HG02870 (cell line): ENCODE results near the gene ARHGAP33.

Experiments used
- ATAC-seq: cut with Tn5 transposase; IDR thresholded peaks from one replicate; pipeline ENCODE4 v1.9.1; 2021; ENCODE audit warnings: mild to moderate bottlenecking, moderate library complexity; ENCODE audit not compliant: unreplicated experiment

ARHGAP33 gene

DNA sequence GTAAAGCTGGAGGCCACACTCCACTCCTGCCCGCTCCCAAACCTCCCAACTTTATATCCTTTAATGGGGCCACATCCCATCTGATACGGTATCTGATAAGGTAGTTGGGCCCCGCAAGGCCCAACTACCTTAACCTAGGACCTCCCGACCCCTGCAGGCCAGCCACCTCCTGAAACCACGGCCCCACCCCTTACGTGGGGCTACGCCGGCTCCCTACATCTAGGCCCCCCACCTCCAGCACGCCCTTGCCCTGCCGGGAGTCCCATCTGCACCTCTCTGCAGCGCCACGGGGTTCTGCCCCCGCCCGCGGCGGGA lies 35.3 kb upstream of the ARHGAP33 start:
- peak; percentile 12 for ATAC-seq

- peak; percentile 50 for ATAC-seq
These were observed 34.8 kb upstream of the ARHGAP33 start for GRCh38 chr19:35740423-35741202.

- ATAC-seq, result no peak
These were observed 34.2 kb upstream of the ARHGAP33 start for GRCh38 chr19:35741203-35741515.

- no peak for ATAC-seq
These were observed 33.1 kb upstream of the ARHGAP33 start, which contains the start of gene IGFLR1 for GRCh38 chr19:35742121-35742724. Gene IGFLR1 (minus strand): TSS chr19:35742452. CDS start chr19:35741180, 1,272 bp downstream.

- no peak for ATAC-seq
These were observed 31.5 kb upstream of the ARHGAP33 start for GRCh38 chr19:35743640-35744429.

DNA sequence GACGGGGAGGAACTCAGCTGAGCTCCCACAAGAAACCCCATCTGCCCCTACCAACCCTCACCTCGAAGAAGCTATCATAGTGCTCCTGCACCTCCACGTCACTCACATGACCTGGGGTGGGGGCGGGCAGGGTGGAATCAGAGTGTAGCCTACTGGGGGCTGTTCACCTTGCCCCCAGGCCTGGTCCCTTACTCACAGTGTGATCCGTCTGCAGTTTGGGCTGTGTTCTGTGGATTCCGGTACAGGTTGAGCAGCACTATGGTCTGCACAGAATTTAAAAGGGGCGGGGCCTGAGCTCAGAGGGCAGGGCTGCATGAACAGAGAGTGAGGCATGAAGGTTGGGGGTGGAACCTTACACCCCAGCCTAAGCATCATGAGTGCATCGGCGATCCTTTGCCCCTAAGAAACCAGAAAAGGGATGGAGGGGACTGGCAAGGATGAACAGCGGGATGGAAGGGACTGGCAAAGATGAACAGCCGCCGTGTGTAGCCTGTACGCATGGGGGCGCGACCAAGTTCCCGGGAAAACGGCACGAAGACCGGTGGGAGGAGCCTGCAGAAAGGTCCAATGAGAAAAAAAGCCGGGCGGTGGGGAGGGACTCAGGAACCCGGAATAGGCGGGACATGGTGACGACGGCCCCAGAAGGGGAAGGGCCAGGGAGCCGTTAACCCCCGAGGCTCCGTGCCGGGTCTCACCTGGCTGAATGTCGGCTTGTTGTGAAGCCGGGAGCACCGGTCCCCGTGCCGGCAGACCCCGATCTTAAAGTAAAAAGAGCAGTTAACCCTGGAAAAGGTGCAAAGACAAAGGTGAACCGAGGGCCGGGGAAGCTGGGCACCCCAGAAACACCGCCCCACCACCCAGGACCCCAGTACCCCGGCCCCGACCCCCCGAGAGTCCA lies 30.7 kb upstream of the ARHGAP33 start:
- peak; percentile 42 for ATAC-seq

- ATAC-seq, result peak; percentile 46
These were observed 29.9 kb upstream of the ARHGAP33 start, which contains the start of the genes PSENEN and U2AF1L4 for GRCh38 chr19:35745328-35746086. Gene PSENEN (plus strand): TSS chr19:35745651. CDS start chr19:35745931, 280 bp downstream. Gene U2AF1L4 (minus strand): TSS chr19:35745418. CDS start chr19:35745391, 27 bp downstream.

DNA sequence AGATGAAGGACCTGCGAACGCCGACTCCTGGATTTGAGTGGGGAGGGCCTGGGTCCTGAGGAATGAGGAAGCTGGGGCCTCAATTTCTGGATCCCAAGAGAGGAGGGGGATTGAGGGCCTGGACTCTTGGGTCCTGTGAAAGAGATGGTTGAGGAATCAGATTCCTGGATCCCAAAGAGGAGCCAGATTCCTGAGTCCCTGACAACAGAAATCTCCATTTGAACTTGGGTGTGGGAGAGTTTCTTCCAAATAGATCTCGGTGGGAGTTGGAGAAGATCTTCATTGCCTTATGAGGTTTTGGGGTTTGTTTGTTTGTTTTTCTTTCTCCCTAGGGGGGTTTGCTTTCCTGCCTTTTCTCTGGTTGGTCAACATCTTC lies 29.3 kb upstream of the ARHGAP33 start:
- ATAC-seq, result no peak

DNA sequence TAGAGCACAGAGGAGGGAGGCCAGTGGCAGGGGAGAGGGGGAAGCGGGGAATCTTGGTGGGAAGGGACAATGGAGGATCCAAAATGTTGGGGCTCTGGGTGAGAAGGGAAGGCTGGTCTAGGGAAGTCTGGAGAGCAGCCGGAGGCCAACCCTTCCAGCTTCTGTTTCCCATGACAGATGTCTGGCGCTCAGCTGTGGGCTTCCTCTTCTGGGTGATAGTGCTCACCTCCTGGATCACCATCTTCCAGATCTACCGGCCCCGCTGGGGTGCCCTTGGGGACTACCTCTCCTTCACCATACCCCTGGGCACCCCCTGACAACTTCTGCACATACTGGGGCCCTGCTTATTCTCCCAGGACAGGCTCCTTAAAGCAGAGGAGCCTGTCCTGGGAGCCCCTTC lies 28.8 kb upstream of the ARHGAP33 start:
- no peak for ATAC-seq

DNA sequence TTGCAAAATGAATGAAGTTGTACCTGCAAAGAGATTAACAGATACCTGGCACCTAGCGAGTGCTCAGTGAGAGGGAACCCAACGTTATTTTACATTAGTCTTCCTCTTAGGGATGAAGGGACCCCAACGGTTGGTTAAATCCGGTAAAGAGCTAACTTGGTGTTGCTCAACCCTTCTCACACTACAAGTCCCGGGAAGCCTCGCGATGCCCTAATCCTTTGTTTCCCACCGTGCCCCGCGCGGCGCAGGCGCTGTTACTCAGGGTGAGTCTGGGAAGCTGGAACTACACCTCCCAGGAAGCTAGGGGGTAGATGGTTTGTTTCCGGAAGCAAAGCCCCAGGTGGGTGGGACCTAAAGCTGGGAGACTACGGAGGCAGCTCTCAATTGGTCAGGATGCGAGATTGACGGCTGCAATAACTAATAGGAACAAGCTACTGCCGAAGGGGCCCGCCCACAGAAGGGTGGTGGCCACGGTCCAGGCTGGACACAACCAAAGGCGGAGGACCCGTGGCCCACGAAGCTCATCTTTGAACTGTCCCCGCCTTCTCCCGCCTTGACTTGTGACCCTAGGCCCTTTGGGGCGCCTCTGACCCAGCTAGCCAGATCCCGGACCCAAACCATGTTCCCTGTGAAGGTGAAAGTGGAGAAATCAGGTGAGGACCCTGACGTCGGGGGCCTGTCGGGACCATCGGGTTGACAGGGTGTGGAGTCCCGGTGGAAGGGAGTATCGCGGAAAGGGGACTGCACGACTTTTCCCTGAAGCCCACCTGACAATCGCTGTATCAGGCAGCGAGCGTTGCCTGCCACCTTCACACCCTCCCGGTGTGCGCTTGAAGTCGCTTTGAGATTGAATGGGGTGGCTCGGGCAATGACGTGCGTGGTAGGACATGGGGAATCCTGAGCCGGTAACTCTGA lies 27.0 kb upstream of the ARHGAP33 start, which contains the start of gene LIN37:
LIN37 (plus strand) TSS at position 471 of the 915 bp plus-strand sequence; CDS start at position 620, 149 bp downstream.
- ATAC-seq, result peak; percentile 60

DNA sequence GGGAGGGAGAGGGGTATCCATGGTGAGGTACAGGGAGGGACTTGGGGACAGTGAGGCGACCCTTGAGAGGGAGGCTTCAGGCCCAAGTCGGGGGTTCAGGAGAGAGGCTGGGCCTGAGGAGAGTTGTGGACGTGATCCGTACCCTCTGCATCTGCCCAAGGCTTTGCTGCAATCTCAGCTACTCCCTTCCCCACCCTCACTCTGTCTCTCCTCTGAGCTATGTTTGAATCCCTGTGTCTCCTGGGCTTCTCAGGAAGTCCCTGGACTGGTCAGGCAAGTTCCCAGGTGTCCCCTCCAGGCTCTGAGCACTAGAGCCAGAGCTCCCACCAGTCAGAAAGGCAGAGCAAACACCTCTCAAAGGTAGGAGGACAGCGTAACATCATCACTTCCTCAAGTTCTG lies 25.2 kb upstream of the ARHGAP33 start:
- no peak for ATAC-seq

DNA sequence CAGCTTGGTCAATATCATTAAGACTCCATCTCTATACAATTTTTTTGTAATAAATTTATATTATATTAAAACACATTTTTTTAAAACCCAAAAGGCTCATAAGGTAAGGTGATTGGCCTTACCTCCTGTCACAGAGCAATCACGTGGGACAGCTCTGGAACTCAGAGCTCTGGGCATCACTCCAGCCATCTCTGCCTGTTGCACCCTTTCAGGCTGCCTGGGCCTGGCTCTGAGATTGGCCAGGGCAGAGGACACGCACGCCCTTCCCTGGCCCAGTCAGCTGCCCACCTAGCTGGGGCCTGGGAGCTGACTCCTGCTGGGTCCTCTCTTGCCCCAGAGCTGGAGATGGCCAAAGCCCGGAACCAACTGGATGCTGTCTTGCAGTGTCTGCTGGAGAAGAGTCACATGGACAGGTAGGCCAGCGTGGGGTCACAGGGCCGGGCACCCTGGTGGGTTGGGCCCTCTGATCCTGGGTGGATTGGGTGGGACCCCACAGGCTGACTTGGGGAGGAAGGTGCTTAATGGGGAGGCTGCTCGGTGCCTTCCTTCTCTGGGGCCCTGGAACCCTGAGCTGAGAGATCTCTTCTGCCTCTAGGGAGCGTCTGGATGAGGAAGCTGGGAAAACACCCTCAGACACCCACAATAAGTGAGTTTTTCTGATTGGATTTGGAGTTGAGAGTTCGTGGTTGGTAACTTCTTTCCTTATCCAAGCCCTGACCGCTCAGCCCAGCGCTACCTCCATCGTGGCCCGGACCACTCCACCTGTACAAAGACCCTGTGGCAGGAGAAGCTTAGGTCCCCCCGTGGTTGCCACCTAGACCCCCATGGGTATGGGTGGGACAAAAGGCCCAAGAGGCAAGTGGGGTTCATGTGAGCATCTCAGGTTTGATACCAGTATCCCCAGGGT lies 23.3 kb upstream of the ARHGAP33 start:
- ATAC-seq, result no peak

DNA sequence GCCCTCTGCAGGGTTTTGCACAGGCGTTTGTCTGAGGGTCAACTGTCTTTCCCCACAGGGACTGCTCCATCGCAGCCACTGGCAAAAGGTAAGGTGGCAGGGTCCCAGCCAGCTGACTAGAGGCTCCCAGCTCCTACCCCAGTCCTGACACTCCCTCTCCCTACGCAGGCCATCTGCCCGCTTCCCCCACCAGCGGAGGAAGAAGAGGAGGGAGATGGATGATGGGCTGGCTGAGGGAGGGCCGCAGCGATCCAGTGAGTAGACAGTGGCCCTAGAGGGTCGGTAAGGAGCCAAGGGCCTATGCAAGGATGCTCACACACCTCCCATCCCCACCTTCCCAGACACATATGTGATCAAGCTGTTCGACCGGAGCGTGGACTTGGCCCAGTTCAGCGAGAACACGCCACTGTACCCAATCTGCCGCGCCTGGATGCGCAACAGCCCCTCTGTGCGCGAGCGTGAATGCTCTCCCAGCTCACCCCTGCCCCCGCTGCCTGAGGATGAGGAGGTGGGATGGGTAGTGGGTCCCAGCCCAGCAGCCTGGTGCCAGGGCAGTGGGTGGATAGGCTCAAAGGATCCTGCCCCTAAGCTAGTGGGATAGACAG lies 22.5 kb upstream of the ARHGAP33 start:
- ATAC-seq, result no peak

DNA sequence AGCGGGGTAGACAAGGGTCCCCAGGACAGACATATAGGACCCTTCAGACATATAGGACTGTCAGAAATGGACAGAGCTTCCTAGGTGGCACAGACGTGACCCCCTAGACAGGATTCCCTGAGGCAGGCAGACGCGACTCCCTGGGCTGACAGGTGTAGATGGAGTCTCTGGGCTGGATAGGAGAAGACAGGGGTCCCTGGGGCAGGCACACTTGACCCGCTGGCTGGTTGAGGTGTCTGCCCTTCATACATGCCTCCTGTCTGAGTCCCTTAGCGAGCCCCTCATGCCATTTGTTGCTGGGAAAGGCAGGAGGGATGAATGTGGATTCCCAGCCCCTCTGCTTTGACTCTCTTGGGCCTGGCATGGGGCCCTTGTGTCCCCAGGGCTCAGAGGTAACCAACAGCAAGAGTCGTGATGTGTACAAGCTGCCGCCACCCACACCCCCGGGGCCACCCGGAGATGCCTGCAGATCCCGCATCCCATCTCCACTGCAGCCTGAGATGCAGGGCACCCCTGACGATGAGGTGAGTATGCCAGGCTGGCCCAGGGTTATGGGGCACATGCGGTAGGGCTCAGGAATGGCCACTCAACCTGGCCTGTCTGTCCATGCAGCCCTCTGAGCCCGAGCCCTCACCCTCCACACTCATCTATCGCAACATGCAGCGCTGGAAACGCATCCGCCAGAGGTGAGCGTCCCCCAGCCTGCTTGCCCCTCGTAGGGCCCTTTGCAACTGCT lies 21.6 kb upstream of the ARHGAP33 start:
- ATAC-seq, result no peak

- no peak for ATAC-seq
These were observed 20.8 kb upstream of the ARHGAP33 start for GRCh38 chr19:35754370-35755130.

GRCh38 chr19:35755131-35755549 lies 20.2 kb upstream of the ARHGAP33 start:
- ATAC-seq, result no peak
